ENCODE data around the gene PABPC1L. TPM values are rescaled to one million over a fixed set of nuclear protein-coding genes. Genes with fewer than 3 reads are reported as not detected.

Gene PABPC1L
- total and polyA plus RNA-seq, 2 of the 13 experiments (the other 11 are each of a cell fraction or from before 2014, with no cell fraction given), result 30.8 to 252 TPM

- no peak for TF ChIP-seq CEBPZ (IDR thresholded peaks at IDR 0.05; ENCODE audit: low read length)
- TF ChIP-seq GPBP1L1 (CRISPR knock-in tag; IDR thresholded peaks at IDR 0.05), result no peak
- peak; percentile 69; the same call in 1 of the 2 replicates for TF ChIP-seq CBX5 (CRISPR knock-in tag; IDR thresholded peaks at IDR 0.05; ENCODE audit: borderline replicate concordance)
- TF ChIP-seq BRCA1 (CRISPR knock-in tag; IDR thresholded peaks at IDR 0.05), result no peak
- TF ChIP-seq ZNF660 (CRISPR knock-in tag; IDR thresholded peaks at IDR 0.05; ENCODE audit: borderline replicate concordance, low read depth), result no peak
- TF ChIP-seq SMARCE1 (IDR thresholded peaks at IDR 0.05; ENCODE audit: borderline replicate concordance), result no peak
- TF ChIP-seq MIER2 (CRISPR knock-in tag; IDR thresholded peaks at IDR 0.05), result peak; percentile 45; the same call in 1 of the 2 replicates
- TF ChIP-seq PBX3 (CRISPR knock-in tag; IDR thresholded peaks at IDR 0.05; ENCODE audit: borderline replicate concordance), result no peak
- peak; percentile 97 for TF ChIP-seq ZNF451 (CRISPR knock-in tag; IDR thresholded peaks at IDR 0.05)
- TF ChIP-seq FIP1L1 (IDR thresholded peaks at IDR 0.05; ENCODE audit: borderline replicate concordance, insufficient read depth, low read depth, low read length), result no peak
- no peak; the same call in none of the 2 replicates for TF ChIP-seq ZNF674 (CRISPR knock-in tag; IDR thresholded peaks at IDR 0.05; ENCODE audit: low read depth)
- TF ChIP-seq ARNT (IDR thresholded peaks at IDR 0.05), result no peak
- TF ChIP-seq SALL2 (CRISPR knock-in tag; IDR thresholded peaks at IDR 0.05), result peak; percentile 66
- no peak; the same call in 1 of the 2 replicates for TF ChIP-seq PREB (CRISPR knock-in tag; IDR thresholded peaks at IDR 0.05)
- TF ChIP-seq IRF2 (CRISPR knock-in tag; IDR thresholded peaks at IDR 0.05), result peak; percentile 50
- TF ChIP-seq LCORL (IDR thresholded peaks at IDR 0.05), result no peak
- peak; percentile 81 for TF ChIP-seq LCORL (CRISPR knock-in tag; IDR thresholded peaks at IDR 0.05)
- TF ChIP-seq ELF4 (CRISPR knock-in tag; IDR thresholded peaks at IDR 0.05; ENCODE audit: borderline replicate concordance), result peak; percentile 99
- TF ChIP-seq PLRG1 (conservative IDR thresholded peaks at IDR 0.05), result no peak
- peak; percentile 91 for TF ChIP-seq RFXANK (CRISPR knock-in tag; IDR thresholded peaks at IDR 0.05)
- no peak for TF ChIP-seq MTA1 (CRISPR knock-in tag; IDR thresholded peaks at IDR 0.05; ENCODE audit: borderline replicate concordance)
- TF ChIP-seq IRF1 (CRISPR knock-in tag; IDR thresholded peaks at IDR 0.05; ENCODE audit: low read depth), result 0 out of 2 replicates have a peak, but pooled peaks have one; percentile 76
- TF ChIP-seq MYC (CRISPR knock-in tag; IDR thresholded peaks at IDR 0.05; ENCODE audit: borderline replicate concordance), result peak; percentile 94
Measured at GRCh38 chr20:44885392-44886265, 24.2 kb upstream of the PABPC1L start, which contains the start of gene YWHAB (continued).

Measured in HepG2 (cell line).